DMS114 treated with DMSO at 0.1 percent for 48 hours (cell line): ENCODE measurements around the gene DISC1.

Experiments used
- DNase-seq: peaks from one replicate; lab custom pipeline; 2025; ENCODE audit not compliant: unreplicated experiment; lab: John Stamatoyannopoulos, UW

Gene DISC1

DNA sequence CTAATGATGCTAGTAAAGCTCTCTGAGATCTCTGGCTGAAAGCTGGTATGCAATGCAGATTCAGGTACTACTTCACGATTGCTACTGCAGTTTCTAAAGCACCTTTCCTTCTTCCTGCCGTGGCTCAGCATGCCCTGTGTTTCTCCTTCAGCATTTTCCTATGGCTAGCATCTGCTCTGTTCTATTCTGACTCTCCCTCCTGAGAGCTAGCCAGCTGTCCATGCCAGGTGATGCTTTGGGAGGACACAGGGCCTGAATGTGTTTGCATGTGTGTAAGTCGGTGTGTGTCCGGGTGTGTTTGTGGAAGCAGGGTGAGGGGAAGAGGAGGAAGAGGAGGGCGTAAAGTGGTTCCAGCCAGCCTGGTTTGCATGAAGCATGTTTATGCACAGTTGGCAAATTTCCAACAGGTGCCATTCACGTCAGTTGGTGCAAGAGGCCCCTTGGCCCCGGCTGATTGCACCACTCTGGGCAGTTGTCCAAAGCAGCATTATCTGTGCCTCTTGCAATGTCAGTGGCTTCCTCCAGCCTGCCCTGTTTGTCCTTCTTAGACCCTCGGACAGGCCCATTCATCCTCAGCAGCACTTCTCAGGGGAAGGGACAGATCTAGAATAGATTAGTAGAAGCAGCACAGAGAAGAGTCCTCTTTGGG lies 433.3 kb downstream of the DISC1 start:
- DNase-seq = no peak

- no peak for DNase-seq
These were observed 436.4 kb downstream of the DISC1 start for GRCh38 chr1:232062967-232063366.

DNA sequence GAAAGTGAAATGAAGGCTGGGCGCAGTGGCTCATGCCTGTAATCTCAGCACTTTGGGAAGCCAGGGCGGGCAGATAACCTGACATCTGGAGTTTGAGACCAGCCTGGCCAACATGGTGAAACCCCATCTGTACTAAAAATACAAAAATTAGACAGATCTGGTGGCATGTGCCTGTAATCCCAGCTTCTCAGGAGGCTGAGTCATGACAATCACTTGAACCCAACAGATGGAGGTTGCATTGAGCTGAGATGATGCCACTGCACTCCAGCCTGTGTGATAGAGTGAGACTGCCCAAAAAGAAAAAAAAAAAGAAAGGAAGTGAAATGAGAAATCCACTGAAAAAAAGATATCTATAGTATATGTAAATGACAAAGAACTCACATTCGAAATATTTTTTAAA lies 439.9 kb downstream of the DISC1 start:
- no peak for DNase-seq

GRCh38 chr1:232074265-232074664 lies 447.7 kb downstream of the DISC1 start:
- DNase-seq = no peak

GRCh38 chr1:232077809-232078208 lies 451.2 kb downstream of the DISC1 start:
- no peak for DNase-seq

DNA sequence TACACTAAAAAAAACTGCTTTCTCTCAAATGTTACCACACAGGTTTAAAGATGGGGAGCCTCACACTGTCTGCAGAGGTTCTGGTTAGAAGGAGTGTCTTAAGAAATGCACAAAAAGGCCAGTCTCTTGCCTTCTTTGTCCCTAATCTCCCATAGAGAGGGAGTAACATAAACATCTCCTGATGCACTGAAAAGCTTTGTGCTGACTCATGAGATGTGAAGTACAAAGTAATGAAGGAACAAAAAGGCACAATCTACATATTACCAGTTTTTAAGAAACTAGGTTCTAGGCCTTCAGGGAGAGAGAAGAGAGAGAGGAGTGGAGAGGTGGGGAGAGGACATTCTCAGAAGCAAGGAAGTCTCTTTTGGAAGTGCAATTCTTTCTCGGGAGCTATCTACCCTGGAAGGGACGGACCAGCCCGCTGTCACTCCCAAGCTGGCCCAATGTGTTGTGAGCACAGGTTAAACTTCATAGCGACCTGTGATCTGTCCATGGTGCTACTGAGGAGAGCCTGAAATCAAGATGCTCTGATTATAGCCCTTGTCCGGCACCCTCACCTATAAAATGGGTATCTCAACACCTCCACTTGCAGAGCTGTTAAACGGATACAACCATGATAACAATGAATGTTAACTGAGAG lies 458.1 kb downstream of the DISC1 start:
- no peak for DNase-seq

DNA sequence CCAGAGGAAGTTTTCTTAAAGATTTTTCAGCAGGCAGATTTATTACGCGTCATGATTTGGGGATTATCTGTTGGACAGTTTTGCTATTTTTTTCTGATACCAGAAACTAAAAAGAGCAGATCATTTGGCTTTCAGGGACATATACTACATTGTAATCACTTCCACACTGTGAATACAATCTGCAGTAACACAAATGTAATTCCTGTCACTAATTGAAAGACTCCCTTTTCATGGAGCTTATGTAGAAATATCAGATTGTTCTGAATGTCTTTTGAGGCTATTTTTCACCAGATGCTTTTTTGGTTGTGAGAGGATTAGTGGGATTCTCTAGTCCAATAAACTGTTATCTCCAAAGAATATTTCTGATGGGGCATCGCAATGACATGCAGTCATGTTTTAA lies 464.2 kb downstream of the DISC1 start:
- DNase-seq = no peak
